Pancreas (tissue), 10 donors: ENCODE results near the gene CAPN8. TPM values are rescaled to one million over a fixed set of nuclear protein-coding genes. Genes with fewer than 3 reads are reported as not detected.
A peak's percentile ranks its signal among the peaks of the same experiment; 100 is the strongest.

Experiments used
- ATAC-seq, 4 donors: fragments of 200-7000 bp; cut with Tn5 transposase; one replicate each; pipeline versions ENCODE4 v1.8.0 to v1.9.1; 2020; ENCODE audit warnings: mild to moderate bottlenecking in 4 of 4, moderate library complexity in 4 of 4
- DNase-seq, 6 donors: peaks; one replicate each; pipeline ENCODE4 v3.0.0-alpha.2; 2020
- FAIRE-seq: peaks from 2 replicates; lab custom pipeline; 2012; peaks lifted over from hg19 to GRCh38; lab: Jason Lieb, UNC
- H3K27ac ChIP-seq, 4 donors: fragments of 200-600 bp; sonication (generic); 1 replicate in 3 of 4; 2 replicates in 1 of 4; pipeline versions ENCODE4 v1.5.0 to v1.8.0; 2020
- H3K27me3 ChIP-seq, 4 donors: fragments of 200-600 bp; one replicate each; pipeline ENCODE4 v1.8.0; 2021
- H3K36me3 ChIP-seq, 3 donors: fragments of 200-600 bp; sonication (generic) in 1 of 3; one replicate each; pipeline versions ENCODE4 v1.5.0 to v1.8.0; 2020 to 2021
- H3K4me1 ChIP-seq, 3 donors: fragments of 200-600 bp; one replicate each; pipeline ENCODE4 v1.8.0; 2021
- H3K4me3 ChIP-seq, 4 donors: fragments of 200-600 bp; sonication (generic) in 2 of 4; one replicate each; pipeline versions ENCODE4 v1.5.0 to v1.8.0; 2020 to 2021
- H3K9me3 ChIP-seq, 4 donors: fragments of 200-600 bp; one replicate each; pipeline ENCODE4 v1.8.0; 2021
- WGBS, 2 donors: extraction: QIAGEN DNeasy Blood & Tissue Kit; methylation state at CpG; one replicate each; pipeline ENCODE4 v1.1.7; 2013; 5-methylcytosine and 5-hydroxymethylcytosine counted together
- intact Hi-C, 3 donors: fragments of 100-400 bp; cut with DNase I; formaldehyde crosslinking; loops; one replicate each; pipeline versions ENCODE4 v1.11.1 to v1.14.2; 2022
- polyA plus RNA-seq, 2 donors: library from polyadenylated mRNA; stranded (reverse); fragments of 200-250 nt; gene quantifications; one replicate each; pipeline ENCODE4 v1.2.3, GENCODE V29; 2013
- total RNA-seq, 6 donors: library from RNA; stranded (reverse); fragmentation: NEBNext Ultra II Directional in 4 of 6; extraction: Animal tissue kit (Norgen Biotek cat#: 25700) in 4 of 6; gene quantifications; one replicate each; pipeline versions ENCODE4 v1.2.1 to v1.2.4, GENCODE V29; 2021 to 2023
- TF ChIP-seq, protein P1 (sequence below), 4 donors: fragments of 200-600 bp; sonication (generic) in 3 of 4; IDR thresholded peaks; one replicate each; pipeline versions ENCODE4 v1.5.0 to v1.8.0; 2021; ENCODE audit warnings: antibody characterized with exemption in 4 of 4
- donor health status: healthy with polysubstance abuse.
- donor health status: DM: no; HTN: no; CAD: no; lungs with moderate emphysema.
- donor health status: DM: no; HTN: no; CAD: no.
- donor health status: control.
- donor health status: control.
- donor health status: Bipolar disorder and iron deficiency.
- donor health status: DM: yes; HTN: yes; CAD: no.
- donor health status: DM: no; HTN: no; CAD: no.
- donor health status: DM: no; HTN: no; CAD: no.
- donor health status: DM: yes; HTN: yes; CAD: no.

The CAPN8 gene
- total and polyA plus RNA-seq, 8 donors: 0.67 to 12.5 (median 1.9) TPM

DNA sequence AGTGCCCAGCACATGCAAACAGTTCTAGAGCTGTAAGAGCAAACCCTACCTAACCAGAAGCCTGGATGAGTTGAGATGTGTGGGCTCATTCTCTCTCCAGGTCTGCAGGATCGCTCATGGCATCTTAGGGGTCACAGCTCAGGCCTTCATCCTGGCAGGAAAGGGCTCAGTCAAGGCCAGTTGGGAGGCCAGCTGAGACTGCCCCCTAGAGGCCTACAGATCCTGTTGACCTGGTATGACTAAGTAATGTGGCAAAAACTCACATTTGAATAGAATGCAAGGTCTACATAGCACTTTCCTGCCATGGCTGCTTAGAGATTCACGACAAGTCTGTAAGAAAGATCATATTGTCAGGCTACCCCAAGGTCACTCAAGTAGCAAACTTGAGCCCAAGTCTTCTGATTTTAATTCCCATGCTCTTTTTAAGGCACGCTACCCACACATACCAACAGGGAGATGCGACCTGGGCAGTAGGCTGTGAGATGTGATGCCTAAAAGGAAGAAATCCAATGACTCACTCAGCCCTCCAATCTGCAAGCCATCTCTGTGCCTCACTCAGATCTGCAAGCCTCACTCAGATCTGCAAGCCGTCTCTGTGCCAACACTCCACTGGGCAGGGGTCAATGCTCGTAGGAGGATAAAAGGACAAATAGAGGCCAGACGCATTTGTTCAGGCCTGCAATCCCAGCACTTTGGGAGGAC, 5.1 kb upstream of the CAPN8 start:
- no peaks in the 10 kb centered on the region for H3K27me3 ChIP-seq
- FAIRE-seq (no peak), ATAC-seq (peak in 3 of 4 donors; percentile 61 to 79 (median 78)), DNase-seq (peak in 2 of 6 donors; percentile 9 to 56)
- intact Hi-C loops: no loop called here
- H3K9me3 ChIP-seq: no peaks in the 10 kb centered on the region
- H3K4me3 ChIP-seq: no peak overlapping the region
- no peaks in the 10 kb centered on the region for H3K36me3 ChIP-seq
- 65 to 69% methylated on average over 7 of the region's 7 CpGs for whole genome bisulfite sequencing, 2 donors
- H3K27ac ChIP-seq: no peak overlapping the region
- no peaks in the 10 kb centered on the region for H3K4me1 ChIP-seq
- TF ChIP-seq, protein P1, sequence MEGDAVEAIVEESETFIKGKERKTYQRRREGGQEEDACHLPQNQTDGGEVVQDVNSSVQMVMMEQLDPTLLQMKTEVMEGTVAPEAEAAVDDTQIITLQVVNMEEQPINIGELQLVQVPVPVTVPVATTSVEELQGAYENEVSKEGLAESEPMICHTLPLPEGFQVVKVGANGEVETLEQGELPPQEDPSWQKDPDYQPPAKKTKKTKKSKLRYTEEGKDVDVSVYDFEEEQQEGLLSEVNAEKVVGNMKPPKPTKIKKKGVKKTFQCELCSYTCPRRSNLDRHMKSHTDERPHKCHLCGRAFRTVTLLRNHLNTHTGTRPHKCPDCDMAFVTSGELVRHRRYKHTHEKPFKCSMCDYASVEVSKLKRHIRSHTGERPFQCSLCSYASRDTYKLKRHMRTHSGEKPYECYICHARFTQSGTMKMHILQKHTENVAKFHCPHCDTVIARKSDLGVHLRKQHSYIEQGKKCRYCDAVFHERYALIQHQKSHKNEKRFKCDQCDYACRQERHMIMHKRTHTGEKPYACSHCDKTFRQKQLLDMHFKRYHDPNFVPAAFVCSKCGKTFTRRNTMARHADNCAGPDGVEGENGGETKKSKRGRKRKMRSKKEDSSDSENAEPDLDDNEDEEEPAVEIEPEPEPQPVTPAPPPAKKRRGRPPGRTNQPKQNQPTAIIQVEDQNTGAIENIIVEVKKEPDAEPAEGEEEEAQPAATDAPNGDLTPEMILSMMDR (IDR thresholded peaks at IDR 0.05): peak in 3 of 4 donors; percentile 28 to 41 (median 32)

DNA sequence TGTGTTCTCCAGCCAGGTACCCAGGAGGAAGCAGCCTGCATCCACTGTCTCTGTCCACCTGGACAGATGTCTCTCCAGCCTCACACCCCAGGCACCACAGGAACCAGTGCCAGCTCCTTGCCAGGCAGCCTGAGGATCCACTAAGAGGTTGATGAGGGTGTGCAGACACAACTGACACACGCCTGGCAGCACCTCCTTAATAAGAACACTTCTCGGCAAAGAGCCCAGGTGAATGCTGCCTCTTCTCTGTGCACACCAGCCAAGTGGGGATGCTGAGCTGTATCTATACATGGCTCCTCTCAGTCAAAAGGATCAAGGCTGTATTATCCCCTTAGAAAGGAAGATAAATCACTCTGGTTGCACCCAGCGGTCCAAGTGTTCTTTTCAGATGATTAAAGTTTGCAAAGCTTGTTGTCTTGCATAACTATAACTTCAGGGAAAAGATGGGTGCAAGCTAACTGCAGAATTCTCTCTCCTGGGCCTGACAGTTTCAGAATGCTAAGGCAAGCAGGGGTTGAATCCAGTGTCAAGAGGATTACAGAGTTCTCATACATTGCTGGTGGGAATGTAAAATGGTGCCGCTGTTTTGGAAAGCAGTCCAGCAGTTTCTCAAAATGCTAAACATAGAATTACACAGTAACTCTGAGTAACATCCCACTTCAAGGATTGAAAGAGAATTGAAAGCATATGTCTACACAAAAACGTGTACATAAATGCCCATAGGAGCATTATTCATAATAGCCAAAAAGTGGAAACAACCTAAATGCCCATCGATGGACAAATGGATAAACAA, 3.7 kb upstream of the CAPN8 start:
- WGBS, 2 donors: 73 to 77% methylated on average over 6 of the region's 6 CpGs
- intact Hi-C loops: no loop called here
- DNase-seq (no peak), ATAC-seq (no peak), FAIRE-seq (no peak)
- H3K9me3 ChIP-seq: no peaks in the 10 kb centered on the region
- H3K4me3 ChIP-seq: no peak overlapping the region
- TF ChIP-seq, protein P1 (IDR thresholded peaks at IDR 0.05): no peak
- H3K27ac ChIP-seq: no peak overlapping the region
- H3K4me1 ChIP-seq: no peaks in the 10 kb centered on the region
- no peaks in the 10 kb centered on the region for H3K36me3 ChIP-seq
- H3K27me3 ChIP-seq: no peaks in the 10 kb centered on the region

DNA sequence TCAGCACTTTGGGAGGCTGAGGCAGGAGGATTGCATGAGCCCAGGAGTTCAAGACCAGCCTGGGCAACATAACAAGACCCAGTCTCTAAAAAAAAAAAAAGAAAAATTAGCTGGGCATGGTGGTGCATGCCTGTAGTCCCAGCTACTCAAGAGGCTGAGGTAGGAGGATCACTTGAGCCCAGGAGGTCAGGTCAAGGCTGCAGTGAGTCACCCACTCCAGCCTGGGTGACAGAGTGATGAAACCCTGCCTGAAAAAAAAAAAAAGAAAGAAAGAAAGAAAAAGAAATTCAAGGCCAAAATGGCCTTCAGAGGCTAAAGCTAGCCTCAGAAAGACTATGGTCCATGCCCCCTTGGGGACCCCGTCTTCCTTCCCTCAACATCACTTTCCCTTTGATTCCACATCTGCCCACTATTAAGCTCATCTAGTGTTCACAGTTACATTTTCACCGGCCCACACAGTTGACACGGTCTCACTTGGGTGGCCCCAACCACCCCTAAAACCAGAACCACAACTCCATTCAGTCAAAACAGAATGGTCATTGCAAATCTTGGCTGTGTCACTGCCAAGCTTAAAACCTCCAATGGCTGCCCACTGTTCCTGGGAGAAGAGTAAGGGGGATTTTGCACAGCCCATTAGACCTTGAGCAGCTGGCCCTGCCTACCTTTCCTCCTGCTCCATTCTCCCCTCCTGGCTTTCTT, 2.1 kb upstream of the CAPN8 start:
- no peak for ATAC-seq
- no peak for DNase-seq
- H3K9me3 ChIP-seq: no peaks in the 10 kb centered on the region
- TF ChIP-seq, protein P1 (IDR thresholded peaks at IDR 0.05): no peak
- intact Hi-C loops: no loop called here
- H3K4me1 ChIP-seq: no peaks in the 10 kb centered on the region
- H3K27me3 ChIP-seq: no peaks in the 10 kb centered on the region
- 92 to 95% methylated on average over 3 of the region's 3 CpGs for WGBS, 2 donors
- H3K4me3 ChIP-seq: no peak overlapping the region
- FAIRE-seq: no peak
- H3K27ac ChIP-seq: no peak overlapping the region
- H3K36me3 ChIP-seq: no peaks in the 10 kb centered on the region

DNA sequence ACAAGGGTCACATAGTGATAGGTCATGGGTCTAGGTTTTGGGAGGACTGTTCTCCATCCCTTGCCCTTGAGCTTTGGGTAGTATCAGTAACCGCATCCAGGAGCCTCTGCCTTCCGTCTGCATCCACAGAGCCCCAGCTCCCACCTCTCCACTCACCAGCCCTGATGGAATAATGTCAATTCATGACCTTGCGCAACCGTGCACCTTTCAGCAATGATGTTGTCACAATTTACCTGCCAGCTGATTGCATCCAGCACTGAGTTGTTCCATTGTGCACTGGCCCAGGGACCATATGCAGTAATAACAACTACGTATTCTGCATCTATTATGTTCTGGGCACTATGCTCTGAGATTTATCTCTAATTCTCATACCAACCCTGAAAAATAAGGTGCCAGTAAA, 1.4 kb downstream of the CAPN8 start:
- Histone ChIP-seq H3K27ac (no peak overlapping the region), H3K4me1 (no peaks in the 10 kb centered on the region), H3K36me3 (no peaks in the 10 kb centered on the region), H3K9me3 (no peaks in the 10 kb centered on the region), H3K4me3 (no peak overlapping the region), H3K27me3 (no peaks in the 10 kb centered on the region)
- FAIRE-seq: no peak
- 69 to 75% methylated on average over 5 of the region's 5 CpGs for WGBS, 2 donors
- no peak for ATAC-seq
- TF ChIP-seq, protein P1 (IDR thresholded peaks at IDR 0.05): no peak
- no peak for DNase-seq
- intact Hi-C loops: no loop called here
